Measurements from ENCODE around the gene FECH. TPM values are rescaled to one million over a fixed set of nuclear protein-coding genes. Genes with fewer than 3 reads are reported as not detected.

Gene FECH
- polyA plus RNA-seq, 3 donors: 9.7 to 23.3 (median 9.9) TPM

GRCh38 chr18:57529151-57529550 lies 57.4 kb downstream of the FECH start:
- Histone ChIP-seq H3K79me2 (ENCODE audit: insufficient read depth, low read length) (no peaks in the 10 kb centered on the region), H3K4me2 (replicated peaks; ENCODE audit: extremely low read depth, low read length, poor library complexity, severe bottlenecking) (no peak overlapping the region), H3K9ac (ENCODE audit: insufficient read depth, low read length, poor library complexity, severe bottlenecking) (no peak overlapping the region), H3K27ac (ENCODE audit: low read depth in 1 of 2, low read length in 2 of 2) (no peak overlapping the region), H3K4me1 (ENCODE audit: control insufficient read depth in 1 of 2, insufficient read depth in 2 of 2, low read length in 2 of 2) (peaks cover 12 to 13% of the 10 kb centered on the region in 2 donors), H3K9me3 (replicated peaks in 1 of 2; ENCODE audit: control insufficient read depth in 1 of 2, insufficient read depth in 1 of 2, low read length in 2 of 2) (no peaks in the 10 kb centered on the region), H3K36me3 (replicated peaks in 1 of 2; ENCODE audit: control insufficient read depth in 1 of 2, insufficient read depth in 2 of 2, low read length in 2 of 2) (no peaks in the 10 kb centered on the region), H2AFZ (ENCODE audit: insufficient read depth, low read depth, low read length, poor library complexity, severe bottlenecking) (no peak overlapping the region), H3K4me3 (replicated peaks in 1 of 3; ENCODE audit: low read depth in 2 of 3, low read length in 3 of 3) (no peak overlapping the region), H3K27me3 (ENCODE audit: control insufficient read depth in 2 of 2, insufficient read depth in 2 of 2, low read length in 2 of 2) (no peaks in the 10 kb centered on the region), H4K20me1 (ENCODE audit: insufficient read depth, low read length) (no peaks in the 10 kb centered on the region)
- WGBS (ENCODE audit: insufficient coverage): 84% methylated on average over 5 of the region's 7 CpGs
- Mint-ChIP-seq H3K4me3 (no peak overlapping the region), H3K27me3 (ENCODE audit: low read depth in 3 of 3) (peaks cover 3 to 12% (median 3%) of the 10 kb centered on the region in 3 donors), H3K9me3 (peaks cover 0 to 6% (median 3%) of the 10 kb centered on the region in 7 donors), H3K36me3 (peaks cover 0 to 3% of the 10 kb centered on the region in 2 donors), H3K27ac (no peak overlapping the region), H3K4me1 (peaks cover 9% of the 10 kb centered on the region)
- intact Hi-C loops (cut with micrococcal nuclease): no loop called here
- TF ChIP-seq CTCF (IDR thresholded peaks at IDR 0.05): no peak
- DNase-seq: no peak

- 98% methylated on average over 7 of the region's 13 CpGs for WGBS (ENCODE audit: insufficient coverage)
- no peaks in the 10 kb centered on the region for H3K9me3 ChIP-seq (replicated peaks in 1 of 2; ENCODE audit: control insufficient read depth in 1 of 2, insufficient read depth in 1 of 2, low read length in 2 of 2)
- H3K9ac ChIP-seq (ENCODE audit: insufficient read depth, low read length, poor library complexity, severe bottlenecking): no peak overlapping the region
- no peaks in the 10 kb centered on the region for H3K36me3 ChIP-seq (replicated peaks in 1 of 2; ENCODE audit: control insufficient read depth in 1 of 2, insufficient read depth in 2 of 2, low read length in 2 of 2)
- no peak overlapping the region for H3K4me3 ChIP-seq (replicated peaks in 1 of 3; ENCODE audit: low read depth in 2 of 3, low read length in 3 of 3)
- H3K4me1 ChIP-seq (ENCODE audit: control insufficient read depth in 1 of 2, insufficient read depth in 2 of 2, low read length in 2 of 2): peaks cover 26 to 27% of the 10 kb centered on the region in 2 donors
- intact Hi-C loops (cut with micrococcal nuclease): no loop called here
- no peaks in the 10 kb centered on the region for H3K27me3 ChIP-seq (ENCODE audit: control insufficient read depth in 2 of 2, insufficient read depth in 2 of 2, low read length in 2 of 2)
- Mint-ChIP-seq H3K27ac (no peak overlapping the region), H3K36me3 (peaks cover 0 to 3% of the 10 kb centered on the region in 2 donors), H3K9me3 (peaks cover 0 to 6% (median 2%) of the 10 kb centered on the region in 7 donors), H3K4me1 (peaks cover 24% of the 10 kb centered on the region), H3K27me3 (ENCODE audit: low read depth in 3 of 3) (peaks cover 3 to 10% (median 3%) of the 10 kb centered on the region in 3 donors), H3K4me3 (no peak overlapping the region)
- no peaks in the 10 kb centered on the region for H4K20me1 ChIP-seq (ENCODE audit: insufficient read depth, low read length)
- no peak overlapping the region for H3K4me2 ChIP-seq (replicated peaks; ENCODE audit: extremely low read depth, low read length, poor library complexity, severe bottlenecking)
- H3K79me2 ChIP-seq (ENCODE audit: insufficient read depth, low read length): no peaks in the 10 kb centered on the region
- no peak overlapping the region for H2AFZ ChIP-seq (ENCODE audit: insufficient read depth, low read depth, low read length, poor library complexity, severe bottlenecking)
- H3K27ac ChIP-seq (ENCODE audit: low read depth in 1 of 2, low read length in 2 of 2): no peak overlapping the region
- no peak for TF ChIP-seq CTCF (IDR thresholded peaks at IDR 0.05)
- no peak for DNase-seq
Observed at GRCh38 chr18:57527556-57528229, 58.8 kb downstream of the FECH start.
